NOMO-1 (cell line): ENCODE data around the gene LRRN4CL.
"Not testable (repeated sequence)": the region's sequence is repeated elsewhere in the genome, so short reads cannot be mapped to it uniquely, and the experiment has no call there.

Experiments
- DNase-seq, 2 experiments: peaks; one replicate each; lab custom pipeline; 2025; ENCODE audit not compliant: unreplicated experiment in 2 of 2; lab: John Stamatoyannopoulos, UW

LRRN4CL gene

DNA sequence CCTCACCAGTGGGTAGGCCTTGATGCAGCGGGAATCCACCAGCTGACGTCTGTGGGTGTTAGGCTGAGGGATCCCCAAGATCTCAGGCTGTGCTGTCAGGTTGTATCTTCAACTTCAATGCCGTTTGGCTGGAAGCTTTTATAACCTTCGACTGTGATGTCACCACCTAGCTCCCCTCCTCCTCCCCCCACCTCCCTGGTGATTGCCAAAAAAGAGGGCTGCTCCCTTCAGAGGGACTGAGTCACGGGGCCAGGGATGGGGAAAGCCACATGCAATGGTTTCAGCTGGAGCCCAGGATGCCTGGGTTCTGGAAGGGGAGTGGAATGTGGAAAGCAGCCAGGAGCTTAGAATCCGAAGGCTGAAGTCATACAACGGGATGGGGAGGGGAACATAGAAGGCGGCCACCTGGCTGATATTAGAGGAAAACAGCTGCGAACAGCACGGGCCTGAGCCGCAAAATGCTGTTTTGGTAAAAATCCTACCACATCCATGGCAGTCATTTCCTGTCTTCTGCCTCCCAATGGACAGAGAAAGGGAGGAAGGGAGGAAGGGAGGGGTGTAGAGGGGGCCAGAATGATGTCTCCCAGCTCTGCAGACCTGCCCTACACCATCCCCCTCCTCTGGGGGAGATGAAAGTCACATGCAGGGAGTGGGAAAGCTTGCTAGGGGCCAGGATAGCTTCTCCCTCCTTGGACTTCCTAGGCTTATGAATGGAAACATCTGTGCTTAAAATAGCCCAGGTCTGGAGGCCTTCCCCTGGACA is at the start of gene LRRN4CL:
Gene LRRN4CL, minus strand, starts transcription at position 110 of the 763 bp plus-strand sequence. CDS start 1,022 bp downstream, outside the sequence.
- DNase-seq: no peak

DNA sequence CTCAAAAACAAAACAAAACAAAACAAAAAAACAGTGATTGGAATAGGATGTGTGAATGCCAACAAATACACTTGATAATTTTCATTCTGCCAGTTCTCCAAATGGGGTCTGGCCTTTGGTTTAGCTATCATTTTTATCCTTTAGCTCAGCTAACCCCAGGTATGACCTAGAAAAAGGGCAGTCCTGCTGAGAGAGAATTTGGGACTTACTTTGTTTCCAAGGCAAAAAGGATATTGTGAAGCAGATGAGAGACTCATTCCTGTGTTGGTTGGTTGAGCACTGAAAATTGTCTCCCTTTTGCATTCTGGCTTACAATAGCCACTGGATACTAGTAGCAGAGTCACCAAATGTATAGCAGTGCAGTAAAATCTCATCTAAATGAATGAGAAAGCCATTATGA is 47.9 kb upstream of the LRRN4CL start:
- DNase-seq: no peak

DNA sequence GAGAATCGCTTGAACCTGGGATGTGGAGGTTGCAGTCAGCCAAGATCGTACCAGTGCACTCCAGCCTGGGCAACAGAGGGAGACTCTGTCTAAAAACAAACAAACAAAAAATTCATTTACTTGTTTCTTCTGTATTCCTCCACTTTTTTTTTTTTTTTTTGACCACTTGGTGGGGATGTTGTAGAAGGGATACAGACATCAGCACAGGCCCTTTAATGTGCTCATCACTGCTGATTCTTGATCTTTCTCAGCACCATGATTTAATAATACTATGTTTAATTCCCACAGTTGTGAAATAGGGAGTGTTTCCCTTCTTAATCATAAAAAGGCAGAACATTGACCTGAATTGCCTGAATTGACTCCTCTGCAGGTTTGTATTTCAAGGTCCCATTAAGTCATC is 43.5 kb upstream of the LRRN4CL start:
- no peak for DNase-seq

DNA sequence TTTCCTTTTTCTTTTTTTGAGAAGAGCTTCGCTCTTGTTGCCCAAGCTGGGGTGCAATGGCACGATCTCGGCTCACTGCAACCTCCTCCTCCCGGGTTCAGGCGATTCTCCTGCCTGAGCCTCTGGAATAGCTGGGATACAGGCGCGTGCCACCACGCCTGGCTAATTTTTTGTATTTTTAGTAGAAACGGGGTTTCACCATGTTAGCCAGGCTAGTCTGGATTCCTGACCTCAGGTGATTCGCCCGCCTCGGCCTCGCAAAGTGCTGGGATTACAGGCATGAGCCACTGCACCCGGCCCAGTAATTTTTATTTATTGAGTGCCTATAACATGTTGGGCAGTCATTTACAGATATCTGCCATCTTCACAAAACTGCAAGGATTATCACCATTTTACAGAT is 40.7 kb upstream of the LRRN4CL start:
- DNase-seq: not testable (repeated sequence)

DNA sequence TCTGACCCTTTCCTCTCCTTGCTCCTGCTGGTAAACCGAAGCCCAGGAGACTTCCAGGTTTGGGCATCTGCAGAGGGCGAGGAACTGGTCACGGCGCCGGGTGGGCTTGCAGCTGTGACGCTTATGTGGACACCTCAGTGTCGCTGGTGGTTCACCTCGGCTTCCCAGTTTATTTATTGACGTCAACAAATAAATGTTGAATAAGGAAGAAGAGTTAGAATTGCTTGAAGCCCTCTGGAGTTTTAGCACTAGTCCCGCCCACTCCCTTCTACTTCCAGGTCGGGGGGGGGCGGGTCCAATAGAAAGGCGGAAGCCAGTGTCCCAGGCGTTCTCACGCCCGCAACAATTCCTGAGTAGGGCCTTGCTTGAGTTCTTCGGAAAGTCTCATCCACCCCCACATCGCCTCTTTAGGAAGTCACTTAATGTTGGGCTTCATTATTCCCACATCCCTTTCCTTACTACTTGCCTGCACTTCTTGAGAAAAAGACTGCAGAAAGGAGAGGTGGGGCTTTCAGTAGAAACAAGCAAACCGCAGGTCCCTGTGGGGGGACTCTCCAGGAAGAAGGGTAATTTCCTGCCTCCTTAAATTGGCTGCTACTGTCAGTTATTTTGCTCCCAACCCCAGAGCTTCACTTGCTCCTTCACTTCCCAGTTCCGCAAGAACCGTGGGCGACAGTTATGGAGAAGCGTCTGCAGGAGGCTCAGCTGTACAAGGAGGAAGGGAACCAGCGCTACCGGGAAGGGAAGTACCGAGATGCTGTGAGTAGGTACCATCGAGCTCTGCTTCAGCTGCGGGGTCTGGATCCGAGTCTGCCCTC is 39.0 kb upstream of the LRRN4CL start, which contains the start of gene TTC9C:
Gene TTC9C, plus strand, starts transcription at position 316 of the 818 bp plus-strand sequence. Its CDS starts 363 bp downstream, at position 679.
- DNase-seq: peak; percentile 83 to 84

DNA sequence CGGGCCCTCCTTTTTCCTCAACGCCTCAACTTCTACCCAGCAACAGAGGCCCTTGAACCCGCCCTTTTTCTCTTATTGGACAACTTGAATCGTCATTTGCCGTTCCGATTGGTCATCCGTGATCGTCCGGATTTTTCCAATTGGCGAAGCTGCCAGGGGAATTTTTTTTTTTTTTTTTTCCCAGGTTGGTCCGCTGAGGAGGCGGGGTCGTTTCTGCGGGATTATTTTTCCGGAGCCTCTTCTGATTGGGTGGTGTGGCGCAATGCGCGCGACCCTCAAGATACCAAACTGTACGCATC is 38.5 kb upstream of the LRRN4CL start:
- peak; percentile 92 to 97 for DNase-seq

DNA sequence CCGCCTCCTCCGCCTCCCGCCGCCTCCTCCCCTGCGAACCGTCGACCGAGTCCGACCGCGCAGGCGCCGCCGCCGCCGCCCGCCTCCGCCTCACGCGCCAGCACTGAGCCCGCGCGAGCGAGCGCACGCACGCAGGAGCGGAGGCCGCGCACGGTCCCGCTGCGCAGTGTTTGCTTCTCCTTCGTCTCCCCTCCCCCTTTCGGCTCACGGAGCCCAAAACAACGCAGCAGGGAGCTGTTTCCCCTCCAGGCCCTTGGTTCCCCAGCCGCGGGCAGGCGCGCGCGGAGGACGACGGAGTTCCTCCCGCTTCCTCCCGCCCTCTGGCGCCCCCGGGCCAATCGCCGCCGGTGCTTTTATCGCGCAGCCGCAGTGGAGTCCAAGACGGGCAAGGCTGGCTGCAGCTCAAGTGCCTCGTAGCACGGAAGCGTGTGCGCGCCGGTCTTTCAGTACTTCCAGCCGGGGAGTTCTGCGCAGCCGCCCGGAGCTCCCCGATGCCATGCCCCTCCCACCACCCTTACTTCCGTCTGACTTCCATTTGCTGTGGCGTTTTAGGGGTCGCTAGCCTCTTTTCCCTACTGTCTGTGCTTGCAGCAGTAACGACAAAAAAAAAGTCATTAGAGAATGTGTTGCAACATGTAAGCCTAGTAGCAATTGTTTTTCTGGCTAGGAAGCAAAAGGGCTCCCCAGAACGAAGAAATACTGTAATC is 38.0 kb upstream of the LRRN4CL start, which contains the start of gene HNRNPUL2:
Gene HNRNPUL2, minus strand, starts transcription at position 293 of the 707 bp plus-strand sequence. CDS start 301 bp downstream, outside the sequence.
- DNase-seq: peak; percentile 99

DNA sequence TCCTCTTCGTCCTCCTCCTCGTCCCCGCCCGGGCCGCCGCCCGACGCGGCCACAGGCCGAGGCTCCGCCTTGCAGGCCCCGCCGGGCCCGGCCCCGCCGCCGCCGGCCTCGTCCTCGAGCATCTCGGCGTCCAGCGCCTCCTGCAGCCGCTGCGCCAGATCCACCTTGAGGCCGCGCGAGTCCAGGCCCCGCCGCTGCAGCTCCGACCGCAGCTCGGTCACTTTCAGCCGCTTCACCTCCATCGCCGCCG is 37.5 kb upstream of the LRRN4CL start:
- no peak for DNase-seq

DNA sequence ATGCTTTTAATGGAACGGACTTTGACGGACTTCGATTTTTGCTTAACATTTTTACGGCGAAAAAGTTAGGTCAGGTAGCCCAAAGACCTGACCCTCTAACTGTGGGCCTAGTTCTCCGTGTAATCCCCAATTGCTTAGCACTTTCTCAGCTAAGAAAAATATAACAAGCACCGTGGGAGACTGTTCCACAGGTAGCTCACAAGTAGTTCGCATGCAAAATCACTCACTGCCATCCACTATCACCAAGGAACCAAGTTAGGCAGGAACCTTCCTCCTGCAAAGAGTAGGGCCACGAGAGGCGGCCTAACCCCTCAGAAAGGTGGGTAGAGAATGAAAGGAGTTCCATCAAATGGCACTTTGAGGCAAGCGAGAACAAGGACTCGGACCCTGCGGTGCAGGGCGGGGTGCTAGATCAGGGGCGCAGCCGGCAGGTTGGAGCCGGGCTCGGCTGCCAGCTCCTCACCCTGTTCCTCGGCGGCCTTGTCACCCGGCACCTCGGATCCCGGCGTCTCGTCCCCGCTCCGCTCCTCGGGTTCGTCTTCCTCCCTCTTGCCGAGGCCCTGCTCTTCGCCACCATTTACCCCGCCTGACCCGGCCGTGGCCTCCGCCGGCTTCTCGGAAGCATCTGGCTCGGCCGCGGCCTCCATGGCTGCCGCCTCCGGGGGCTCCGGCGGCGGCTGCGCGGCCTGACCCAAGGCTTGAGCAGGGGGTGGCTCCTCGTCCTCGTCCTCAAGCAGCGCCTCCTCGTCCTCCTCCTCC is 37.0 kb upstream of the LRRN4CL start:
- DNase-seq: peak in 1 of 2 experiments; percentile 5

DNA sequence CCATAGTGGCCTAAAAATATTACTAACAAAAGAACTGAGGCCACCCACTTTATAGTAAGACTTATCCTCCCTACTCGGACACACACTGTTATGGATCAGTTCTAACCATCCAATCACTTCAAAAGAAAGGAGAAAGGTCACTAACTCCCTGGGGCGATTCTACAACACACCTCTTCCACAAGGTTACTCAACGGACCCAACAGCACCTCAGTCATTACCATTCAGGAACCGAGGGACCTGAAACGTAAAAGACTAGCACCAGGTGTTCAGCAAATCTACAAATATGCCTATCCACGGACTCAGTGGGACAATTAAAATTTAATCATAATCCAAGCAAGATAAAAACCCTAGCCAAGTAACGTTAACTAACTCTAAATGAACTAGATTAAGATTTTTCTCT is 36.3 kb upstream of the LRRN4CL start:
- peak in 1 of 2 experiments; percentile 7 for DNase-seq

DNA sequence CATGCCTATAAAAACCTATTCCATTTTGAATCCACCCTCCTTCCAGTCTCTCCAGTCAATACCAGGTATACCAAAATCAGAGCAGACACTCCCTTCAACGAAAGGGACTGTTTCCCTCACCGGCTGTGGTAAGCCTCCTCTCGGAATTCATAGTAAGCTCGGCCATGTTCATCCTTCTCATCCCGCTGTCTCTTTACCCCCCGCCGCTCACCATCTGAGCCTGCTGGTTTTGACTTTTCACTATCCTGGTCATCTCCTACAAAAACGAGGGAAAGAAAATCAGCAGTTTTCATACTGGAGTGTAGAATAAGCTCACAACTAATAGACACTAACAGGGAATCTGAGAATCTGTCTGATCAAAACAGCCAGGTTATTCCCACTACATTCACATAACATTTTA is 34.8 kb upstream of the LRRN4CL start:
- no peak for DNase-seq

DNA sequence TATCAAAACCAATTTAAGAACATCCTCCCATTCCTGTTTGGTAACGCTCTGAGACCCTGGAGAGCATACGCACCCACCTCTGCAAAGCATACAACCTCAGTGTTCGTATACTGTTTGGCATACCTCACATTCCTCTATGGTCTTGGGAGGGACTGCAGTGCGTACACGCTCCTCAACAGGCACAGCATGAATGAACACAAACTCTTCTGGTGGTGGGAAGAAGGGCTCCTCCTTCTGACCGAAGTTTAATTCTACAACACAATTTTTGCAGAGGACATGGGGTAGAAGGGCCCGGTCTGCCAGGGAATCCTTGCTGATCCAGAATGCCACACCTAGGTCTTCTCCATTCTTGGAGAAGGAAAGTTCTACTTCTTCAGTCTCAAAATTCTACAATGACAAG is 32.7 kb upstream of the LRRN4CL start:
- no peak for DNase-seq

DNA sequence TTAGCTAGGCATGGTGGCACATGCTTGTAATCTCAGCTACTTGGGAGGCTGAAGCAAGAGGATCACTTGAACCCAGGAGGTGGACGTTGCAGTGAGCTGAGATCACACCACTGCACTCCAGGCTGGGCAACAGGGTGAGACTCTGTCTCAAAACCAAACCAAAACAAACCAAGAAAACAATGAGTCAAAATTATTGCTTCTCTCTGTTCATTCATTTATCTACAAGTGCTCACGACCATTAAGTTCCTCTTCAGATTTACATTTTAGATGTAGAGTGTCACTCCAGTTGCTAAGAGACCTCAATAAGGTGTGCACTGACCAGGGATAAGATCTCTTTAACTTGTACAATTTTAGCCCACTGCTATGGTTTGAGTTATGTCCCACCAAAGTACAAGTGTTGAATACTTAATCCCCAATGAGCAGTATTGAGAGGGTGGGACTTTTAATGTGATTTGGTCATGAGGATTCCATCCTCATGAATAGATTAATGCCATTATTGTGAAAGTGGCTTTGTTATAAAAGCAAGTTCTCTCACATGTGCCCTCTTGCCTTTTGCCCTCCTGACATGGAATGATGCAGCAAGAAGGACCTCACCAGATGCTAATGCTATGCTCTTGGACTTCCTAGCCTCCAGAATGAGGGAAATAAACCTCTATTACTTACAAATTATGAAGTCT is 30.1 kb upstream of the LRRN4CL start:
- DNase-seq: no peak

DNA sequence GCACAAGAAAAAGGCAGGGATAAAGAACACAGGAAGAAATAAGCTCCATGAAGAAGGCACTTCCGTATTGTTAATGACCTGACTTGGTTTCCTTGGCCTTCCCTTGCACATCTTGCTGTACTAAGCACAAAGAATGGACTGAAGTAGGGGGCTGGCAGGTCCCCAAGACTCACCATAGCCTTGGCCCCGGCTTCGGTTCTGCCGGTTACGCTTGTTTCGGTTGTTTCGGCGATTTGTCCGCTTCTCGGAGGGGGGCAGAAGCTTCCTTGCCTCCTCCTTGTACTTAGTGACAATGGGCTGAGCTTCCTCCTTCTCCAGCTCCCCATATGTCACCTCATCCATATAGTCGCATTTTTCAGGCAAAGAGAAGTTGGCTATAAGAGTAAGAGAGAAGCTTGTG is 27.5 kb upstream of the LRRN4CL start:
- DNase-seq: no peak

DNA sequence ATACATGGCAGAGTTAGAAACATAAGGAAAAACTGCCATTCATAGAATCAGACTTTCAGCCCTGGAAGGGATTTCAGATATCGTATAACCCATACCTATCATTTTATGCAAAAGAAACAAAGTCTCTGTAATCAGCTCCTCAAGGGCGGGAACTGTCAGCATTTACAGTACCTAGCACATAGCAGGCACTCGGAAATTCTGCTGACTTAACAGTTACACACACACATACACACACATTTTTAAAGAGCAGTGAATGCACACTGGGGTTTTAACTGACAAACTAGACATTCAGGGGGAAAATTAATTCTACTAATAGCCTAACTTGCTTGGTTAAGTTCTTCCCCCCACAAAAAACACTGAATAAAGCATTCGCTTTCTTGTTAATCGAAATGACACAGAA is 26.9 kb upstream of the LRRN4CL start:
- DNase-seq: no peak

DNA sequence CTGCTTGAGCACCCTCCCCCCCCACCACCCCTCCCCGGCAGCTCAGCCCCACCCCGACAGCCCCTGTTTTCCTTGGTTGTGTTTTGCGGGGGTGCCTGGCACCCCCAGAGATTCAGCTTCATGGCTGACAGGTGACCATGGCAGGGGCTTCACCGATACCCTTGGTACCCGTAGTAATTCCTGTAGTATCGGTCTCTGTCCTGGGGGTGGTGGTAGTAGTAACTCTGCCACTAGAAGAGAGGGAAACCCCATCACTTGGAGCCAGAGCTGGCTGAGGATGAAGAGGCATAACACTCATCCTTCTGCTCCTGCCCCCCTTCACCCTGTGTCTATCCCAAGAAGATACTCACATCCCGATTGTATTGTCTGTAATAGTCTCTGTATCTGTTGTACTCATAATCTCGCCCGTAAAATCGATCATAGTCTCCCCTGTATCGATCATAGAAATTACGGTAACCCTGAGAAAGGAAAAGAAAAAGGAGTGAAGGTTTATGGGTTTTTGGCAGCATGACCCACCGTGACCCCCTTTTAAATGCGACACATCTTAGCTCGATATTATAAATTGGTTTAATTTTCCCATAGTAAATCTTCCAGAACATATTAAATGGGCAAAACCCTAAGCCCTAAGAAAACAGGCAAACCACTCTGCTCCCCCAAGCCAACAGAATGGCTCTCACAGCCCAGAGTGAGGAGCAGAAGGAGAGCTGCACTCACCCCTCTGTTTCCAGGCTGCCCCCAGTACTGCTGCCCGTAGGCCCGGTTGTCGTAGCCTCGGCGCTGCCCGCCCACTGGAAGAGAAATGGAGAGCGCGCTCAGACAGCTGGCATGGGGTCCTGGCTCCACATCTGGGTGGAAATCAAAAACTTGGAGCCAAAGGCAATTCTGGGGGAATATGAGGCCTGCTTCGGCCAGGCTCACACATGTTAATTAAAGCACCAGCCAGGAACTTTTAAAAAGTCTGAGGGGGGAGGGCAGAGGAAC is 26.1 kb upstream of the LRRN4CL start:
- no peak for DNase-seq

DNA sequence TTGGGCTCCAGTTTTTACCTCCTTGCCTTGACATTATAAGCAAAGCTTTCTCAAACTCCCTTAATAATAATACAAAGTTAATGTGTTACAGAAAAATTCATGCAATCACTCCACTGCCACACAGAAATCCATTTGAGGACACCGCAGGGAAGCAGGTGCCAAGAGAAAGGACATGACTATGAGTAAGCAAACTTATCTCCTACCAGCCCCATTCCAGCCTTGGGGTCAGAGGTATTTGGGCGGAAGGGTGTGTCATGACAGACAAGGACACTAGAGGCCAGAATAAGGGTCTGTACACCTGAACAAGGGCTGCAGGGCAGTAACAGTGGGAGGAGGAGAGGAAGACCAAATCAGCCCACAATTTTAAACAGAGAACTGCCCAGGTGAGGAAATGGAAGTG is 24.0 kb upstream of the LRRN4CL start:
- no peak for DNase-seq

DNA sequence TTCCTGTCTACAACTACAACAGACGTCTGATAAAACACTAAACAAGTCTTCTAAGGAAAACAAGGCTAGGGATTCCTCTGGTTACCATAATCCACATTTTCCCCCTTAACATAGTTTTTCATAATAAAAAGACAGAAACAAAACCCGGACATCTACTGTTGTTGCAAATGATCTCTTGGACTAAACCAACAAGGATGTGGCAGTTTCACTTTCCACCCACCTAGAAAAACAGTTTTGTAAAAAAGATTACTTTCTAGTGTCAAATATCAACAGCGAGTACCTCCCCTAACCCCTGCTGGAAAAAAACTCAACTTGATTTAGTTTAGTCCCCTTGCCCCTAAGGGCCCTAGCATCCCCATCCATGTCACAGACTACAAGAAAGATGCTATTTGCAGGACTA is 23.5 kb upstream of the LRRN4CL start:
- no peak for DNase-seq

DNA sequence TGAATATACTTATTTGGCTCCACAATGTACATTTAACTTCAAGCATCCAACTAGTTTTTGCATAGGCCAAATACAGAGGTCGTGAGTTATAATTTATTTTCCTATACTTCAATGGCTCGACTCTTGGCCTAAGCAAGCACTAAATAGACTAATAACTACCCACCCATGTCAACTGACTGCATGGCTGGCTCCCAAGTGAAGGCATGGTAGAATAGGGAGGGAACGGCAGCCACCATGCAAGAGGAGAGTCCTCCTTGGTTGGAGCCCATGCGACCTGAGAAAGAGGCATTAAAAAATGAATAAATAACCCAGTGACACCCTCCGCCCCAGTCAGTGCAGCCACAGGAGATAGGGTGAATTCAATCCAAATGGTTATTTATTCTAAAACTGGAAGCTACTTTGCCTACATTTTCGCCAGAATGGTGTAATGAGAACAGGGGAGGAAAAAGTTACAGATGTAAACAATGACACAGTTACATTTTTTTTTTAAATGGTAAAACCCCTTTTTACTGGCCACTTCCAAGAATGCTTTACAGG is 23.0 kb upstream of the LRRN4CL start:
- DNase-seq: no peak
